GM12891 (cell line): ENCODE data around the gene ATP1A2.
A peak's percentile ranks its signal among the peaks of the same experiment; 100 is the strongest.

Source experiments
- DNase-seq: peaks from one replicate; pipeline ENCODE4 v3.0.0; 2011; ENCODE audit warnings: low spot score; ENCODE audit not compliant: insufficient read length
- FAIRE-seq: peaks from 2 replicates; lab custom pipeline; 2011; peaks lifted over from hg19 to GRCh38; lab: Jason Lieb, UNC
- PAX5 ChIP-seq: IDR thresholded peaks from 2 replicates; pipeline ENCODE4 v1.6.1; 2011; ENCODE audit warnings: low read length, moderate library complexity, mild to moderate bottlenecking; ENCODE audit not compliant: insufficient read depth, severe bottlenecking
- POLR2A ChIP-seq: IDR thresholded peaks from 2 replicates; pipeline ENCODE4 v1.6.1; 2011; ENCODE audit warnings: low read depth, low read length, control low read depth
- POLR2AphosphoS5 ChIP-seq: IDR thresholded peaks from 2 replicates; pipeline ENCODE4 v1.6.1; 2011; ENCODE audit warnings: low read depth, low read length, control low read depth
- POU2F2 ChIP-seq: IDR thresholded peaks from 2 replicates; pipeline ENCODE4 v1.6.1; 2011; ENCODE audit warnings: low read depth, mild to moderate bottlenecking, control low read depth, low read length, moderate library complexity
- SPI1 ChIP-seq: IDR thresholded peaks from 2 replicates; pipeline ENCODE4 v1.6.1; 2011; ENCODE audit warnings: low read depth, low read length, control low read depth
- TAF1 ChIP-seq: IDR thresholded peaks from 2 replicates; pipeline ENCODE4 v1.6.1; 2011; ENCODE audit warnings: low read depth, low read length, control low read depth

ATP1A2 gene

DNA sequence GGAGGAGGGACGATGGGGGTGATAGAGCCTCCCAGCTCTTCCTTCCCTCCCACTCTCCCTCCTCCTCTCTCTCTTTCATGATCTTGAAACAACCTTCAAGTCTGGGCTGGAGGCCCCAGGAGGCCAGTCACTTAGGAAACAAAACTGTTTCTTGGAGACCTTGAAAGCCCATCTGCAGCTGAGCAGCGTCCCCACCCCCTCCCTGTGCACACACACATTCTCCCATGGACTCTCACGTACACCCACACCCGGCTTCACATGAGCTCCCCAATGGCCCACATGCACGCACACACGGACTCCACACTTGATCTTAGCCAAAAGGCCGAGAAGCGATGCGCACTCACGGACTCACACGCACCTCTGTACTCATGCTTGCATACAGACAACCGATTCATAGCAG, 3.2 kb upstream of the ATP1A2 start:
- FAIRE-seq: peak; percentile 82
- TF ChIP-seq POLR2A: no peak
- TF ChIP-seq POLR2AphosphoS5: no peak
- TF ChIP-seq PAX5: no peak
- no peak for TF ChIP-seq SPI1
- no peak for TF ChIP-seq POU2F2
- TF ChIP-seq TAF1: no peak
- DNase-seq: no peak

DNA sequence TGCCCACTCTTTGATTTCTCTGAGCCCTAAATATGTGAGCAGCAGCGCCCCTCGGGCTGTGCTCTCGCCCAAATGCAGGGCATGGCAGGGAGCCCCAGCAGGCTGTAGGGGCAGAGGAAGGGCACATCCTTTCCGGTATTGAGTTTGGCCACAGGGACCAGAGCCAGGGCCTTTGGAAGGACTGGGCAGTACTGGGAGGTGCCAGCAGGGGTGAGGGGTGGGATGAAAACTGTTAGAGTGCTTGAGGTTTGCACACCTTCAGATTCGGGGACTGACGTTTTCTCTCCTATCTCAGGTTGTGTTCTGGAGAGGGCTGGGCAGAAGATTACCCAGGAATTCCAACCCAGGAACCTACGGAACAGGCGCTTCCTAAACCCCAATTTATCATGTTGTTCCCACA, 2.2 kb upstream of the ATP1A2 start:
- DNase-seq (no peak), FAIRE-seq (no peak)
- TF ChIP-seq TAF1 (no peak), SPI1 (no peak), POLR2A (no peak), POLR2AphosphoS5 (no peak), POU2F2 (no peak), PAX5 (no peak)

DNA sequence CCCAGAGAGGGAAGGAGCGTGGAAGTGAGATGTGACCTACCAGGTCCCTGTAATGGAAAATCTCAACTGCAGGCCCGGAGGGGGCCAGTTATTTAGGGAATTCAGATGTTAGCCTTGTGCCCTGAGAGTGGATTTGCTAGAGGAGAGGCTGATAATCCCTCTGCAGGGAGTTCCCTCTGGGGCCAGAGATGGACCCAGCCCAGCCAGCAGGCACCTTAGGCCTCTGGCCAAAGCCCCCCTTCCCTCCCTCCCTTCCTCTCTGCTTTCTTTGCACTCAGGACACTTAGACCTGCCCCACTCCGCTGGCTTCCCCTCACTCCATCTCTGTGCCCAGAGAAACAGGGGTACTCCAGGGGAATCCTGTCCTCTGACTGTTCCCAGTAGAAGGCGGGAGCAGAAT, 1.5 kb upstream of the ATP1A2 start:
- DNase-seq (no peak), FAIRE-seq (no peak)
- TF ChIP-seq POLR2A: no peak
- TF ChIP-seq POLR2AphosphoS5: no peak
- TF ChIP-seq TAF1: no peak
- no peak for TF ChIP-seq SPI1
- no peak for TF ChIP-seq PAX5
- TF ChIP-seq POU2F2: no peak

DNA sequence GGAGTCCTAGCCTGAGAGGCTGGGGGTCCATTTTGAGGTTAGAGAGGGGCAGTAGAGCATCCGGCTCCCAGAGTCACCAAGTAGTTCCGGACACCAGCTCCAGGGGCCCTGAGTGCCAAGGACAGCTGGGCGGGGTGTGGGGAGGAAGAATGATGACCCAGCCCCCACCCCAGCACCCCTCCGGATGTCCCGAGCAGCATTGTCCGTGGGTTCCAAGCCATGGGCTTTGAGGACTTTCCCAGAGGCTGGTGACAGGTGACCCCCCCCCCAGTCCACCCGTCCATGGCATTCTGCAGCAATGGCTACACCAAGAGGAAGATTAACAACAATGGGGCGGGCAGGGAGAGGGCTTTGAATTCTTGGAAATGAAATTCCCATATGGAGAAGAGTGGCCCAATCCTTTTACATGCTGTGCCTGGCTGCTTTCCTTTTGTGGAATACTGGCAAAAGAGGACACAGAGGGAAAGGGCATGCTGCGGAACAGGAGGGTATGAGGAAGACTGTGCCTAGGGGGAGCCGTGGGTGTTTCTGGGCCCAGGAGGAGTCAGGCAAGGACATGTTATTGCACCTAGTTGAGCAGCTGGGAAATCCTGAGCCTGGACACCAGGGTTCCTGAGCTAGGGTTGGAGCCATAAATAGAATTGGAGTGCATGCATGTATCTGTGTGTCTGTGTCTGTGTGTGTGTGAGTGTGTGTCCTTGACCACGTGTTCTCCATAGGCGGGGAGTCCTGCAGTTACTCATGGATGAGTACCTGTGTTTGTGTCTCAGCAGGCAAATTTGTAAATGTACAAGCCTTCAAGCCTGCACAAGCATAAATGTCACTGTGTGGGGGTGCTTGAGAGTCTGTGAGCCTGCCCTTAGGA, 956 bp downstream of the ATP1A2 start:
- FAIRE-seq (no peak), DNase-seq (no peak)
- TF ChIP-seq POLR2AphosphoS5 (no peak), PAX5 (no peak), TAF1 (no peak), POU2F2 (no peak), POLR2A (no peak), SPI1 (no peak)

DNA sequence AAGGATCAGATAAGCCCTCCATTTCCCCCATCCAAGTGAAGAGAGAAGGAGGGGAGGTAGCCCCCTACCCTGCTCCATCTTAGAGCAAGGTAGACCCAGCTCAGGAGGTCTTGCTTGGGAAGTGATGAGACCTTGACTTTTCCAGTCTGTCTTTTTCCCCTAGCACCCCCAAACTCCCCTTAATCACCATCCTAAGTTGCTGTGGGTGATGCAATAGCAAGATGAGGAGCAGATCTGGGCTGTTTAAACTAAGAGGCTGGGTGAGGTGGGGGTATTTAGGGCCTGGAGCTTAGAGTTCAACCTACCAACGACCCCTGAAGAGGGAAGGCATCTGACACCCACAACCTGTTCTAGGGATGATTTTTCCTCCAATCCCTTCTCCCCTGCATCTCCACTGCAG, 1.7 kb downstream of the ATP1A2 start:
- no peak for DNase-seq
- FAIRE-seq: no peak
- TF ChIP-seq POLR2AphosphoS5 (no peak), POU2F2 (no peak), POLR2A (no peak), TAF1 (no peak), PAX5 (no peak), SPI1 (no peak)

DNA sequence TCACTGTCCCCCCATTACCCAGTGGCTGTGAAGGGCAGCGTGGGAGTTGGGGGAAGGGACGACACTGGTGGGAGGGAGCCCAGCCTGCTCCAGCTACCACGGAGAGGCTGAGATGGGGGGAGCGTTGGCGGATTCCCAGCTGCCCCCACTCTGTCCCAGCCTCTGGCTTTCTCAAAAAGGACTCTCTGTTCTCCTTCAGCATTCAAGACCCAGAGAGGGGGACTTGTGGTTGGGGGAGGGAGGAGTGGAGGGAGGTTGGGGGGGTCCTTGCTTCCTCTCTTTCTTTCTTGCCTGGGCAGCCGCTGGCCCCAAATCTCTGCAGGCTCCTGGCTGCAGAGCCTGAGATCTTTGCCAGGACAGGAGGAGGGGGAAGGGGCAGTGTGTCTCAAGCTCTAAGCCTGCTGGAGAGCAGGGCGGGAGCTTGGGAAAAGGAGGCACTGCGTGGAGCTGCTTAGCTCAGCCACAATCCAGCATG, 2.2 kb downstream of the ATP1A2 start:
- TF ChIP-seq POU2F2: no peak
- TF ChIP-seq TAF1: no peak
- TF ChIP-seq SPI1: no peak
- TF ChIP-seq PAX5: no peak
- no peak for TF ChIP-seq POLR2AphosphoS5
- TF ChIP-seq POLR2A: no peak
- DNase-seq (no peak), FAIRE-seq (no peak)

DNA sequence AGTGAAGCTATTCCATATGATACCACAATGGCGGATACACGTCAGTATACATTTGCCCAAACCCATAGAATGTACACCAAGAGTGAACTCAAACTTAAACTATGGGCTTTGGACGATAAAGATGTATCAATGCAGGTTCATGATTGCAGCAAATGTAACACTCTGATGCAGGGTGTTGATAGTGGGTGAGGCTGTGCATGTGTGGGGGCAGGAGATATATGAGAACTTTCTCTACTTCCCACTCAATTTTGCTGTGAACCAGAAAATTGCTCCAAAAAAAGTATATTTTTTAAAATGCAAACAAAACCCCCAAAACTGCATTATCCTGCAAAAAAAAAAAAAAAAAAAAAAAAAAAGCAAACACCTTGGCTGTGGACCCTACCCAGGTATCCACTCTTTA, 3.4 kb downstream of the ATP1A2 start:
- TF ChIP-seq PAX5 (no peak), POLR2A (no peak), POU2F2 (no peak), POLR2AphosphoS5 (no peak), SPI1 (no peak), TAF1 (no peak)
- DNase-seq (no peak), FAIRE-seq (no peak)

DNA sequence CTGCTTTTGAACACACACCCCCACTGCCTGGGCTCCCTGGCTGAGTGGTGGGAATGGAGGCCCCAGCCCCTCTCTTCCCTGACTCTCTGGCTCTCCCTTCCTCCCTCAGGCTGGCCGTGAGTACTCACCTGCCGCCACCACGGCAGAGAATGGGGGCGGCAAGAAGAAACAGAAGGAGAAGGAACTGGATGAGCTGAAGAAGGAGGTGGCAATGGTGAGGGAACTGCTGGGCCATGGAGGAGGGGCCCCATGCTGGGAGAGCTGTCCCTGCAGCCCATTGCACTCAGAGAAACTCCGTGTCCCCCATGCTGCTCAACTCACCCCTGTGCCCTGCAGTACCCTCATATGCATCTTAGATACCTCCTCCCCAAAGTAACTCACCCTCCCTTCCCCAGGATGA, 5.2 kb downstream of the ATP1A2 start:
- no peak for FAIRE-seq
- no peak for DNase-seq
- TF ChIP-seq POU2F2 (no peak), TAF1 (no peak), PAX5 (no peak), POLR2A (no peak), SPI1 (no peak), POLR2AphosphoS5 (no peak)

DNA sequence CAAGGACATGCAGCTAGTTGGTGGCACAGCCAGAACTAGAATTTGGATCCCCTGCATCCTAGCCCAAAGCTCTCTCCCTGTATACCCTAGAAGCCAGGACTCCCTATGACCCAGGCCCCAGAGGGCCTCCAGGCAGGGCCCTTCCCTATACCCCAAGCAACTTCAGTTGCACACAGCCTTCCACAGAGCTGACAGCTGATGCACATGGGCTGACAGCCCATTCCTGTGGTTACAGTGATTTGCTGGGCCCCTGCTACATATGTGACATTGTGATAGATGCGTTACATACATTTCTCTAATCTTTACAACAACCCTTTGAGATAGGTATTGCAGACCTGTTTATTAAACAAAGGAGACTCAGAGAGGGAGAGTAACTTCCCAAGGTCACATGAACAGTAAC, 5.8 kb downstream of the ATP1A2 start:
- DNase-seq (no peak), FAIRE-seq (no peak)
- TF ChIP-seq PAX5: no peak
- no peak for TF ChIP-seq POLR2A
- no peak for TF ChIP-seq POU2F2
- no peak for TF ChIP-seq POLR2AphosphoS5
- TF ChIP-seq SPI1: no peak
- TF ChIP-seq TAF1: no peak
